Hepatocyte (in vitro differentiated cells): ENCODE results near the gene TMEM131.
"Not testable (repeated sequence)": the region's sequence is repeated elsewhere in the genome, so short reads cannot be mapped to it uniquely, and the experiment has no call there.

Experiments used
- EZH2 ChIP-seq: fragments of 200-600 bp; sonication (generic); IDR thresholded peaks from 2 replicates; pipeline ENCODE4 v1.6.1; 2016; ENCODE audit warnings: antibody characterized with exemption, mild to moderate bottlenecking, borderline replicate concordance
- EZH2phosphoT487 ChIP-seq: fragments of 200-600 bp; sonication (generic); IDR thresholded peaks from one replicate; pipeline ENCODE4 v1.6.1; 2018; ENCODE audit warnings: antibody characterized with exemption, mild to moderate bottlenecking, low read depth, moderate library complexity; ENCODE audit not compliant: unreplicated experiment, severe bottlenecking
- TF ChIP-seq, protein P1 (sequence below): fragments of 200-600 bp; sonication (generic); IDR thresholded peaks from 2 replicates; pipeline ENCODE4 v1.5.1; 2016; ENCODE audit warnings: antibody characterized with exemption, mild to moderate bottlenecking; ENCODE audit not compliant: poor library complexity

GRCh38 chr2:97826266-97826847 is 169.4 kb downstream of the TMEM131 start:
- TF ChIP-seq, protein P1, sequence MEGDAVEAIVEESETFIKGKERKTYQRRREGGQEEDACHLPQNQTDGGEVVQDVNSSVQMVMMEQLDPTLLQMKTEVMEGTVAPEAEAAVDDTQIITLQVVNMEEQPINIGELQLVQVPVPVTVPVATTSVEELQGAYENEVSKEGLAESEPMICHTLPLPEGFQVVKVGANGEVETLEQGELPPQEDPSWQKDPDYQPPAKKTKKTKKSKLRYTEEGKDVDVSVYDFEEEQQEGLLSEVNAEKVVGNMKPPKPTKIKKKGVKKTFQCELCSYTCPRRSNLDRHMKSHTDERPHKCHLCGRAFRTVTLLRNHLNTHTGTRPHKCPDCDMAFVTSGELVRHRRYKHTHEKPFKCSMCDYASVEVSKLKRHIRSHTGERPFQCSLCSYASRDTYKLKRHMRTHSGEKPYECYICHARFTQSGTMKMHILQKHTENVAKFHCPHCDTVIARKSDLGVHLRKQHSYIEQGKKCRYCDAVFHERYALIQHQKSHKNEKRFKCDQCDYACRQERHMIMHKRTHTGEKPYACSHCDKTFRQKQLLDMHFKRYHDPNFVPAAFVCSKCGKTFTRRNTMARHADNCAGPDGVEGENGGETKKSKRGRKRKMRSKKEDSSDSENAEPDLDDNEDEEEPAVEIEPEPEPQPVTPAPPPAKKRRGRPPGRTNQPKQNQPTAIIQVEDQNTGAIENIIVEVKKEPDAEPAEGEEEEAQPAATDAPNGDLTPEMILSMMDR: not testable (repeated sequence)
- TF ChIP-seq EZH2phosphoT487, EZH2: not testable (repeated sequence)
